GM21381 (cell line): ENCODE measurements around the gene SNRPA.
A peak's percentile ranks its signal among the peaks of the same experiment; 100 is the strongest.

Source experiments
- ATAC-seq: cut with Tn5 transposase; IDR thresholded peaks from one replicate; pipeline ENCODE4 v1.9.1; 2021; ENCODE audit warnings: mild to moderate bottlenecking, moderate library complexity; ENCODE audit not compliant: unreplicated experiment

Gene SNRPA

DNA sequence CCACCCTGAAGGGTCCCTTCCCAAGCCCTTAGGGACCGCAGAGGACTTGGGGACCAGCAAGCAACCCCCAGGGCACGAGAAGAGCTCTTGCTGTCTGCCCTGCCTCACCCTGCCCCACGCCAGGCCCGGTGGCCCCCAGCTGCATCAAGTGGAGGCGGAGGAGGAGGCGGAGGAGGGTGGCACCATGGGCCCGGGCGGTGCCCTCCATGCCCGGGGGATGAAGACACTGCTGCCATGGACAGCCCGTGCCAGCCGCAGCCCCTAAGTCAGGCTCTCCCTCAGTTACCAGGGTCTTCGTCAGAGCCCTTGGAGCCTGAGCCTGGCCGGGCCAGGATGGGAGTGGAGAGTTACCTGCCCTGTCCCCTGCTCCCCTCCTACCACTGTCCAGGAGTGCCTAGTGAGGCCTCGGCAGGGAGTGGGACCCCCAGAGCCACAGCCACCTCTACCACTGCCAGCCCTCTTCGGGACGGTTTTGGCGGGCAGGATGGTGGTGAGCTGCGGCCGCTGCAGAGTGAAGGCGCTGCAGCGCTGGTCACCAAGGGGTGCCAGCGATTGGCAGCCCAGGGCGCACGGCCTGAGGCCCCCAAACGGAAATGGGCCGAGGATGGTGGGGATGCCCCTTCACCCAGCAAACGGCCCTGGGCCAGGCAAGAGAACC, 49.5 kb downstream of the SNRPA start:
- no peak for ATAC-seq

DNA sequence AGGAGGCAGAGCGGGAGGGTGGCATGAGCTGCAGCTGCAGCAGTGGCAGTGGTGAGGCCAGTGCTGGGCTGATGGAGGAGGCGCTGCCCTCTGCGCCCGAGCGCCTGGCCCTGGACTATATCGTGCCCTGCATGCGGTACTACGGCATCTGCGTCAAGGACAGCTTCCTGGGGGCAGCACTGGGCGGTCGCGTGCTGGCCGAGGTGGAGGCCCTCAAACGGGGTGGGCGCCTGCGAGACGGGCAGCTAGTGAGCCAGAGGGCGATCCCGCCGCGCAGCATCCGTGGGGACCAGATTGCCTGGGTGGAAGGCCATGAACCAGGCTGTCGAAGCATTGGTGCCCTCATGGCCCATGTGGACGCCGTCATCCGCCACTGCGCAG, 50.0 kb downstream of the SNRPA start:
- ATAC-seq: no peak

DNA sequence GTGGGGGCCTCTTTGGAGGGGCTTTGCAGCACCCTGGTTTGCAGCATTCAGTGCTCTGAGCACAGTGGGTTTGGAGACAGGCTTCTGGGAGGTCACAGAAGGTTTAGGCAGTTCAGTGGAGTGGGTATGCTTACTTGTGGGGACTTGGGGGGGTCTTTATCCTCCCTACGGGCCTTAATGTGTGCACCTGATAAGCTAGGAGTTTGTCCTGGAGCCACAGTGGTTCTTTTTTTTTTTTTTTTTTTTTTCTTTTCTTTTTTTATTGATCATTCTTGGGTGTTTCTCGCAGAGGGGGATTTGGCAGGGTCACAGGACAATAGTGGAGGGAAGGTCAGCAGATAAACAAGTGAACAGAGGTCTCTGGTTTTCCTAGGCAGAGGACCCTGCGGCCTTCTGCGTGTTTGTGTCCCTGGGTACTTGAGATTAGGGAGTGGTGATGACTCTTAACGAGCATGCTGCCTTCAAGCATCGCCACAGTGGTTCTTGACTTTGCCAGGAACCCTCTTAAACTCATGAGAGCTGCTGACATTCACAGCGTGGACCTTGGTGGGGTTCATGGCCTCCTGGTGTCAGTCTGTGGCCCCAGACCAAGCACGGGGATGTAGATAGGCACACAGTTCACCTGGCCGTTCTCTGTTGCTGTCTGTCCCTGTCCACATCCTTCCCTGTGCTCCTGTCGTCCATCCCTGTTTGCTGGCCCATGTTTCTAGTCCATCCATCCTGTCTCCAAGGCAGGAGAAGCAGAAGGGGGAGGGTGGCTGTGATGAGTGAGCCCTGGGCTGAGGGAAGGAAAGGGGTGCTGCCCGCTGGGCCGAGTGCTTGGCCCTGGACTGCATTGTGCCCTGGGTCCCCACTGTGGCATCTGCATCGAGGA, 50.7 kb downstream of the SNRPA start:
- no peak for ATAC-seq

DNA sequence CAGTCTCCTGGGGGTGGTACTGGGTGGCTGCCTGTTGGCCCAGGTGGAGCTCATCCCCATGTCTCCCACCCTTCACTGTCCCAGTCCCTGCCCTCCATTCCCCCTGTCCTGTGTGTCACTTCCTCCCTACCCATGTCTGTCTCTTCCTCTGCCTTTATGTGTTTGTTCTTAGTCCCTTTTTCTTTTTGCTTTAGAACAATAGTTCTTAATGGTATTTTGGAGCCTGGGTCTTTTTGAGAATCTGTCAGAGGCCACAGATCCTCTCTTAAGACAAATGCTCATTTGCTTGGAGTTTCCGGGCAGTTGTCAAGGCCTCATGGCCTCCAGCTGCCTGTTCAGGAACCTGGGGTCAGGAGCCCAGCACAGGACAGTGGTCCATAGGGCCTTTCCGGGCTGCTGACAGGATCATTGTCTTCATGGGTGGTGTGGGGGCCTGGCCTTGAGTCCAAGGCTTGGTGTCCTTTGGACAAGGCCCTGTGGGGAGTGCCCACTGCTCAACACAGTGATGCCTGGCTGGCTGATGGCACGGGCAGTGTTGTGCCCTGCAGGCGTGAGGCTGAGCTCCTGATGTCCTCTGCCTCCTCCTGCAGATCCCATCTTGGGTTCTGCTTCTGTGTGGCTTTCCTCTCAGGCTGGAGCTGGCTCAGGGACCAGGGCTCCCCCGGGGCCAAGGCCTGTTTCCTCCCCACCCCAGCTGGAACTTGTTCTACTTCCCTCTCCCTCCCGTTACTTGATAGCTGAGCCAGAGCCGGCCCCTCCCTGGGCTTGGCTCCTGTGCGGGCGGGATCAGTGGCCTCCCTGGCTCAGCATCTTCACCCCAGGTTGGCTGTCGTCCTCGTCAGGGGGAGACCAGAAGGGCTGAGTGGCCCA, 51.5 kb downstream of the SNRPA start:
- no peak for ATAC-seq

DNA sequence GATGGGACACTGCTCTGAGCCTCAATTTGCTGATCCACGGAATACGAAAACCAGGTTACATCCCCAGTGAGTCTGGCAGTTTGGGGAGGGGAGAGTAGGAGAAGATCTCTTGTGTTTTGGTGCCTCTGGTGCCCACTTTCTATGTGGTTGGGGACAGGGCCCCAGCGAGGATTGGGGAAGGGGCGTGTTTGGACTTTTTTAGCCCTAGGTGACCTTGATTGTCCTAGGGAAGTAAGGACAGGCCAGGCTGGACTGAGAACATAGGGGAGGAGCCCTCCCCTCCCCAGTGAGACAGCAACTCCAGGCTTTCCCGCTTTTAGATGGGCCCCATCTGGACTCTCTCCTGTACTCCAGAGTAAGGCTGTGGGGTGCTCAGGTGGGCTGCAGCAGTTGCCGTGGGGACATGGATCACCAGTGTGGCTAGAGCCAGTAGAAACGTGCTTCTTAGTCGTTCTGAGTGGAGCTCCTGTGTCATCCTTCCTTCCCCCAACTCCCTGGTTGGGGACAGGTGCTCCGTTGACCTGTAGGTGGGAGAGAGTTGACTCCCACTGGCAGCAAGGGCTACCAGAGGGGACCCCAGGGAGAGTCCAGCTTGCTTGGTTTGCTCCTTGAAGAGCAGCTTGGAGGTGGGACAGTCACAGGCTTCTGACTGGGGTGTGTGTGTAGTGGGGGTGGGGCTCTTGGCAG, 52.3 kb downstream of the SNRPA start:
- no peak for ATAC-seq

DNA sequence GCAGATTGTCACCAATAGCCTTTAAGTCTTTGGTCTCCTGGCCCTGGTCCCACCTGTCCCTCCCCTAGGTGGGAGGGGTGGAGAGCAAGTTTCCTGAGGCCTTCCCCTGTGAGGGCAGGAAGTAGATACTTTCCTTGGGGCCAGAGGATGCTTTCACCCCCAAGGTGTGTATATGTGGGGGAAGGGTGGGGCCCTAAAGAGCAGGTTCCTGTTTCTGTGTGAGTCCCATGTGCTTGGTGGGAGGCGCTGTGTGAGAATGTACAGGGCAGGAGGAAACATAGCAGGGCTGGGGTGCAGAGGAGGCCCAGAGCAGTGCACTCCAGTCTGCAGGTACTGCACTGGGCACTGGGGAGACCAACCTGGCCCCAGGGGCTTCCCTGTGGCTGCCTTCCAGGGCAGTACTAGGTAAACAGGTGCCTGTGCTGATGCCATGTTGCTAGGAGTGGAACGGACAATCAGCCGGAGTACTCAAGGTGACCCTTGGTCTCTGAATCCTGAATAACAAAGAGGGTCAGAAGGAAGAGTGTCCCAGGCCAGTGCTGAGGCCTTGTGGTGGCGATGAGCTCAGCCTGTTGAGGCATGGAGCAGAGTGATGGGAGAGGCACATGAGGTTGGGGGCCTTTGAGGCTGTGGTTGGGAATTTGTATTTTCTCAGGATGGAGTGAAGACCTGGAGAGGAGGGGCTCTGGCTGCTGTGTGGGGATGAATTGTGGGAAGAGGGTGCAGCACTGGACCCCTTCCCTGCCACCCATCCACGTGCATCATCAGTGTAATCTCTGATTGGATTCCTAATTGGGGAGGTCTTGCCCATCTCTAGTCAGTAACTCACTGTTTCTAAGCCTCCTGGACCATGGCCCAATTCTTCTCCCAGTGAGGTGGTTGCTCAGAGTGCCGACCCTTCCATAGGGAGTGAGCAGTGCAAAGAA, 53.1 kb downstream of the SNRPA start:
- ATAC-seq: no peak

DNA sequence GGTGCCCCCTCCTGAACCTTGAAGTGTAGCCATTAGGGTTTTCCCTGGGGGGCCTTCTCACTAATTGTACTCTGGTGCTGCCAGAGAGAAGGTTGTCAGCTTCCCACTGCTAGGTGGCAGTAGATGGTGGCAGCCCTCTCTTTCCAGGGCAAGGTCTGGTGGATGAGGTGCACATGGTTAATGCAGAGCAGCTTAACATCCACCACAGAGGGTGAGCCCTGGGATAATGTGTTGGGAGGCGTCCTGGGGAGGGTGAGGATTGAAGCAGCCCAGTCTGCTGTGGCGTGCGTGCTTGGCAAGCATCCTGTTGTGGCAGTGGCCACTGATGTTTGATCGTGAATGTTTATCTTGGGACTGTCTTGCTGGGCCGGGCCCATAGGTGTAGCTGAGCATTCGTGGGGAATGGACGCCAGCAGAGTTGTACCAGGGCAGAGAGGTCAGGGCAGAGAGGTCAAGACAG, 53.8 kb downstream of the SNRPA start:
- no peak for ATAC-seq

DNA sequence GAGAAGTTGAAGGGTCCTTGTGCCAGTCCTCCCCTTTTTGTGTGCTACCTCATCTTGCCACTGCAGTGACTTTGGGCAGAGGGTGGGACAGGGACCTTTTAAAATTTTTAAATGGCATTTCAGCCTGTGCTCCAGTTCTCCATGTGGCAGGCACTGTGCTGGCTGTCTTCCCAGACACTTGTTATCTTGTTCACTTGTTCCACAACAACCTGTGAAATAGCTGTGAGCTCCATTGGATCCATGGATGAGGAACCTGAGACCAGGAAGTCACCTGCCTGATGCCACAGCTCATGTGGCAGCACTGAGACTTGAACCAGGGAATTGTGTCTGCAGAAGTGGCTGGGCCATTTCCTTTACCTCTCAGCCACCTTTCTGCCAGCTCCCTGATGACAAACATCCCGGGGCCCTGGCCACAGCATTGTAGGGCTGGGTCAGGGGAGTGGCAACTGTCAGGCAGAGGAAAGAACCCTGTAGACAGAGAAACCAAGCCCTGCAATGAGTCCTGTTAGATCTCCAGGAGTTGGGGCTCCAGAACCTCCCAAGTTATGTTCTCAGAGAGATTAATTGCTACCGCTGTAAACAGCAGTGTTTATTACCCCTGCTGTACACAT, 54.4 kb downstream of the SNRPA start:
- no peak for ATAC-seq

DNA sequence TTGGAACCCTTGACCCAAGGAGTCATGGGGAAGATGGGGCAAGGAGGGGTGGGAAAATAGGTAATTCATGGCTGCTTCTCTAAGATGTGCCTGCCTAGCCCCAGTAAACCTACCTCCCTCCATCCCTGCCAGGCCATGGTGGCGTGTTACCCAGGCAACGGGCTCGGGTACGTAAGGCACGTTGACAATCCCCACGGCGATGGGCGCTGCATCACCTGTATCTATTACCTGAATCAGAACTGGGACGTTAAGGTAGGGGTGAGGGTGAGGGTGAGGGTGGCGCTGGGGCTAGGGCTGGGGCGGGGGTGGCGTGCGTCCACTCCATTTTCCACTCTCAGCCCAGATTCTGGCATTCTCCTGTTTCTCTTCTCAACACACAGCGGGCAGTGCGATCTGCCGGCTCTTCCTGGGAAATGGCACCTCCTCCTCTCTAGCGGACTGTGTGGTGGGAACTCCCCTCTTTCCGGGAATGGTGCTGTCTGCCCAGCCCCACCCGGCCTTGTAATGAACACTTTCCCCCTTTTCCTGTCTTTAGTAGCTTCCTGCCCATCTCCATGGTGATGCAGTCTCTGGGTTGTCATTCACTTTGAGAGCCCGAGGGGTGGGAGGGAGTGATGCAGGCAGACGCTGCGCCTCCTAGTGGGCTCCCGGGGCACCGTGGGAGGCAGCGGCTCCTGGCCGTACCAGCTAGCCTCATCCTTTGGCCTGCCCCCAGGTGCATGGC, 55.6 kb downstream of the SNRPA start:
- no peak for ATAC-seq

DNA sequence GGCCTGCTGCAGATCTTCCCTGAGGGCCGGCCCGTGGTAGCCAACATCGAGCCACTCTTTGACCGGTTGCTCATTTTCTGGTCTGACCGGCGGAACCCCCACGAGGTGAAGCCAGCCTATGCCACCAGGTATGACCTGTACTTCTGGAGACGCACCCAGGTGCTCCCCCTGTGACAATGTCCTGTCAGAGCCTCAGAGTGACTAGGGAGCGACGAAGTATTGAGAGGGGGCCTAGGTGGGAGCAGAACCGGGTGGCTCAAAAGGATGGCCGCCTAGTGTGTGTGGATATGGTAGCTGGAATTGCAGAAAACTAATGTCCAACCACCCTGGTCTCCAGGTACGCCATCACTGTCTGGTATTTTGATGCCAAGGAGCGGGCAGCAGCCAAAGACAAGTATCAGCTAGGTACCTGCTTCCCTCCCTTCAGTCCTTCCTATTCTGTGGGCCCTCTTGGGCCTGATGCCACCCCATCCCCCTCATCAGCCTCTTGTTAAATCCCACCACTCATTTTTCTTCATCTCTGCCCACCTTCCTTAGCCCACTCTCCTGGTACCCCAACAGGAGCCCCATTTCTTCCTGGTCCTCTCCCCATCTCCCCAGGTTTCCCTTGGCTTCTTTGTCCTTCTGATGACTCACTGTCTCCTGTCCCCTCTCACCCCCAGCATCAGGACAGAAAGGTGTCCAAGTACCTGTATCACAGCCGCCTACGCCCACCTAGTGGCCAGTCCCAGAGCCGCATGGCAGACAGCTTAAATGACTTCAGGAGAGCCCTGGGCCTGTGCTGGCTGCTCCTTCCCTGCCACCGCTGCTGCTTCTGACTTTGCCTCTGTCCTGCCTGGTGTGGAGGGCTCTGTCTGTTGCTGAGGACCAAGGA, 56.4 kb downstream of the SNRPA start:
- ATAC-seq: no peak

DNA sequence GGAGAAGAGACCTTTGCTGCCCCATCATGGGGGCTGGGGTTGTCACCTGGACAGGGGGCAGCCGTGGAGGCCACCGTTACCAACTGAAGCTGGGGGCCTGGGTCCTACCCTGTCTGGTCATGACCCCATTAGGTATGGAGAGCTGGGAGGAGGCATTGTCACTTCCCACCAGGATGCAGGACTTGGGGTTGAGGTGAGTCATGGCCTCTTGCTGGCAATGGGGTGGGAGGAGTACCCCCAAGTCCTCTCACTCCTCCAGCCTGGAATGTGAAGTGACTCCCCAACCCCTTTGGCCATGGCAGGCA, 57.0 kb downstream of the SNRPA start:
- ATAC-seq: no peak

DNA sequence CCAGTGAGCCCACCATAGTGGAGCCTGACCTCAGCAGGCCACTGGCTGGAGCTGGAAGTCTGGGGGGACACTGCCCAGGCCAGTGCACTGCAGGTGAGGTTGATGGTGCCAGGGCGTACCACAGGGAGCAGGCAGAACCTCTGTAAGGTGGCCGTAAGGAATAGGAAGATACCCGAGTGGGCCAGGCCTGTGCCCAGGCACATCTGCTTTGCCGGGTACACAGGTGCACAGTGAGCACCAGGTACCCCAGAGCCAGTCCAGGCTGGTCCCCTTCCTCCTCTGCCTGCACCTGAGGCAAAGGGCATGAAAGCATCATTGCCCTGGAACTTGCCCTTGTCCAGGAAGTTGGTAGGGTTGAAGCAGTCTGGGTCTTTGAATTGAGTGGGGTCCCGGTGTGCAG, 57.5 kb downstream of the SNRPA start:
- ATAC-seq: no peak

DNA sequence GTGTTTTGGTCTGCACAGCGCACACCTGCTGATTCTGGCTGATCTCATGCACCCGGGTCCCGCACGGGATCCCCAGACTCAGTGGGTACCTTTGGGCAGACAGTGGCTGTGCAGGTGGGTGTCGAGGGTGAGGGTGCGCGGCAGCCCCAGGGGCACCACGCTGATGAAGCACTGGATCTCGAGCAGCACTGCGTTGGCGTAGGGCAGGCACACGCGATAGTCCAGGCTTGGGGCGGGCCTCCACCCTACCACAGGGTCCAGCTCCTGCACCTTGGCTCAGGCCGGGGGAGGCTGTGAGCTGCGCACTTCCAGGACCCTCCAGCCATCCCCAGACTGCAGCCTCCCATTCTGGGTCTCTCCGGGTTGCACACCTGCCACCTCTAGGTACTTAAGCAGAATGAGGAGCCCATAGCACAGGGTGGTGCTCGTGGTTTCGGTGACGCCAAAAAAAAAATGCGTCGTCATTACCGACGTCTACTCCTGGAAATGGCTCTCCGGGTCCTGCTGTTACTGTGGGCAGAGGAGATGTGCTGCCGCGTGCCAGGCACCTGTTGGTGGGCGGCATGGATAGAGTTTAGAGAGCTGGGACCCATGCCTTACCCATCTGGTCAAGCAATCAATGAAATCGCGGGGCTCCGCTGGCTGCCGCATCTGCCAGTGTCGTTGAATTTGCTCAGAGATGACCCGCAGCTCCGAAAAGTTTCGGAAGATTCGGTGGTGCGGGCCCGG, 58.5 kb downstream of the SNRPA start:
- ATAC-seq: no peak

DNA sequence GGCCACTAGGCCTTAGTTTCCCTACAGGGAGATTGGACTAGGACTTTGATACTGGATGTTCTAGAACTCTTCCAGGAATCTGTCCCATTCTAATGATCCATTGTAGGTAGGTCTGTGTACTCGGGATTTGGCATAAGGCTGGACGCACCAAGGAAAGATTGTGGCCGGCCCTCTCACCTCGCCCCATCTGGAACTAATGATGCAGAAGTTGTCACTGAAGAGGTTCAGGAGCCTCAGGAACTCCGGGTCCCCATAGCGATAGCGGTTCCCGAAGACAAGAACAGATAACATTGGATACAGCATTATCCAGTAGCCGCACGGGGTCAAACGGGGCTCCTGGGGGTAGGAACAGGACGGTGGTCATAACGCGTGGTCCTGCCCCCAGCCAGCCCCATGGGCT, 59.2 kb downstream of the SNRPA start:
- ATAC-seq: no peak

DNA sequence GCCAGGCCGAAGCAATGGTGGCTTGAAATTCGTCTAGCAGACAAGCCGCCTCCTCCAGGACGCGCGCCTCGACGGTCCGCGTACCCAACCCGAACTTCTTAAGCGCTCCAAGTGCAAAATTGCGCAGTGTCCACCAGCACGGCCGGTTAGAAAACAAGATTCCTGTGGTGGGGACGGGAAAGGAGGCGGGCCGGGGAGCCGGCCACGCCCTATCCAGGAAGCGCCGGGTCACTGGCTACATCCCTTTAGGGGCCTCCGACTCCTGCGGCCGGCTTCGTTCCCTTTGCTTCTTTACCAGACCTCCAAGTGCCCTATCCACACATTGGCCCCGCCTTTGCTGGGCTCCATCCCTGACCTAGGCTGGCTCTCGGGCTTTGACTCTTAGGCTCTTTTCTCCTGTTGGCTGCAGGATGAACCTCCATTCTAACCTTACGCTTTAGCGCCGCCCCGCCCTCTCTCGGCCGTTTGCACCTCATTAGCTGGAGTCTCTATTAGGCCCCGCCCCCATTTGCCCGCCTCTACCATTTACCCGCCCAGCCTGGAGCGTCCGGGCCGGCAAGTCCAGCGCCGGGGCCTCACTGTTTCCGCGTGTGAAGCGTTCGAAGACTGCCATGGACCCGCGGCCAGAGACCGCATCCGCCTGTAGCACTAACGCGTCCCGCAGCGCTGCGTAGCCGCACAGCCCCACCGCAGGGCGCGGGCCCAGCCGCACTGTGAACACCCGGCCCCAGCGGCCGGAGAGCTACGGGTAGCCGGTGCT, 59.8 kb downstream of the SNRPA start:
- peak; percentile 52 for ATAC-seq

DNA sequence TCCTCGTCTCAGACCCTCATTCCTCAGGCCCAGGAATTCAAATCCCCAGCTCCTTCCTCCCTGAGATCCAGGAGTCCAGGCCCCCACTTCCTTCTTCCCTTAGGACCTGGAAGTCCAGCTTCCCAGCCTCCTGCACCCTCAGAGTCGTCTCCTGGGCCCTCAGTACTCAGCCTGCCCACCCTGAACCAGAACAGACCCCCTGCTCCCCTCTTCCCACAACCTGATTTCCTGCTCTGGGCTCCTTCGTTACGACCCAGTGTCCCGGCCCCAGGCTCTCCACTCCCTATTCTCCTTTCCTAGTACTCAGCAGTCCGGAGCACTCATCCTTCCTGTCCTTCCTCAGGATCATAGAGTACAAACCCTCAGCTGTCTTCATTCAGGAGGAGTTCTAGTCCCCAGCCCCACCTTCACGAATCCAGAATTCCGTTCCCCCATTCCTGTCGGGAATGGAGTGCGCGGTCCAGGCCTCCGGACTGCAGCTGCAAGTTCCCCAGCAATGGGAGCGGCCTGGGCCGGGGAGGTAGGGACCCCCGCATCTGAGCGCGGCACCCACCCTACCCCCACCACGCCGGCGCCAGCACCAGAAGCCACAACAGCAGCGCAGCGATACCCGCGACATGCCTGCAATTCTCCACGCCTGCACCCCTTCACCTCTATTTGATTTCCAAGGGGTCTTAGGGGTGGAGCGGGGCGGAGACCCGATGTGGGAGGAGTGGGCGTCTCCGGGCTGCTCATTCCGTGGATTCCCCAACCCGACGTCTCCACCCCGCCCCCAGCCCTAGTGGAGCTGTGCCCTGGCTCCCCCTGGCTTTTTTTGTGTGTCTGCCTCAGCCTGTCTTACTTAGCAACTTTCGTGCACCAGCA, 60.7 kb downstream of the SNRPA start:
- no peak for ATAC-seq
